Measurements from ENCODE around the gene EXOC6B.

GRCh38 chr2:72694715-72695496, 130.9 kb downstream of the EXOC6B start:
- TF ChIP-seq CTCF (IDR thresholded peaks at IDR 0.05) (no peak), POLR2A (IDR thresholded peaks at IDR 0.05) (no peak), POLR2AphosphoS5 (IDR thresholded peaks at IDR 0.05) (no peak)

Data from prostate gland (tissue), 2 donors.